HG03565 (cell line): ENCODE data around the gene SOX12.

ENCODE experiments used
- ATAC-seq: cut with Tn5 transposase; IDR thresholded peaks from one replicate; pipeline ENCODE4 v1.9.1; 2021; ENCODE audit warnings: mild to moderate bottlenecking, moderate library complexity; ENCODE audit not compliant: unreplicated experiment

Gene SOX12

GRCh38 chr20:301886-302848 lies 23.2 kb upstream of the SOX12 start:
- ATAC-seq = no peak

GRCh38 chr20:305745-306144 lies 19.6 kb upstream of the SOX12 start:
- no peak for ATAC-seq

GRCh38 chr20:308427-309038 lies 16.8 kb upstream of the SOX12 start:
- no peak for ATAC-seq

GRCh38 chr20:309306-309840 lies 16.0 kb upstream of the SOX12 start:
- ATAC-seq = no peak

- peak; percentile 99 for ATAC-seq
These were observed 15.3 kb upstream of the SOX12 start for GRCh38 chr20:309841-310644.

GRCh38 chr20:310645-311044 lies 14.7 kb upstream of the SOX12 start:
- no peak for ATAC-seq

- ATAC-seq = no peak
These were observed 13.7 kb upstream of the SOX12 start for GRCh38 chr20:311609-312008.

GRCh38 chr20:312067-312466 lies 13.3 kb upstream of the SOX12 start:
- ATAC-seq = no peak

GRCh38 chr20:312866-313265 lies 12.5 kb upstream of the SOX12 start:
- no peak for ATAC-seq

GRCh38 chr20:313402-313801 lies 11.9 kb upstream of the SOX12 start:
- no peak for ATAC-seq

- no peak for ATAC-seq
These were observed 11.4 kb upstream of the SOX12 start for GRCh38 chr20:313948-314347.

GRCh38 chr20:316316-317068 lies 8.9 kb upstream of the SOX12 start:
- ATAC-seq = no peak

GRCh38 chr20:324177-325044 lies 941 bp upstream of the SOX12 start:
- peak; percentile 45 for ATAC-seq

GRCh38 chr20:325889-326644 lies 715 bp downstream of the SOX12 start:
- no peak for ATAC-seq

- ATAC-seq = no peak
These were observed 1.4 kb downstream of the SOX12 start for GRCh38 chr20:326645-327185.

GRCh38 chr20:327186-328026 lies 2.1 kb downstream of the SOX12 start:
- no peak for ATAC-seq
